ENCODE measurements around the gene RBM34. TPM values are rescaled to one million over a fixed set of nuclear protein-coding genes. Genes with fewer than 3 reads are reported as not detected.
A peak's percentile ranks its signal among the peaks of the same experiment; 100 is the strongest.

The RBM34 gene
- total and polyA plus RNA-seq, 10 of the 15 experiments (the other 5 are each of a cell fraction or from before 2014, with no cell fraction given) = 46.4 to 132 (median 109) TPM

- TF ChIP-seq CEBPZ (IDR thresholded peaks at IDR 0.05; ENCODE audit: low read depth, low read length) (no peak), FOXM1 (IDR thresholded peaks at IDR 0.05; ENCODE audit: low read depth, low read length) (no peak), GABPA (IDR thresholded peaks at IDR 0.05; ENCODE audit: low read depth) (no peak), ZZZ3 (IDR thresholded peaks at IDR 0.05; ENCODE audit: control insufficient read depth, insufficient read length, low read depth) (no peak), CREB1 (IDR thresholded peaks at IDR 0.05; ENCODE audit: low read depth) (no peak), BACH1 (IDR thresholded peaks at IDR 0.05; ENCODE audit: borderline replicate concordance) (0 out of 2 replicates have a peak, but pooled peaks have one; percentile 8), CHD2 (IDR thresholded peaks at IDR 0.05; ENCODE audit: borderline replicate concordance, low read depth, low read length) (no peak), ZBTB11 (CRISPR knock-in tag; IDR thresholded peaks at IDR 0.05) (no peak), HDAC2 (IDR thresholded peaks at IDR 0.05) (no peak), ZNF687 (IDR thresholded peaks at IDR 0.05) (no peak), CHD1 (IDR thresholded peaks at IDR 0.05; ENCODE audit: low read depth, low read length) (no peak), SIN3A (IDR thresholded peaks at IDR 0.05; ENCODE audit: low read depth, low read length) (peak; percentile 87; the same call in 1 of the 2 replicates), POLR2AphosphoS5 (IDR thresholded peaks at IDR 0.05; ENCODE audit: low read length) (no peak), MTA2 (IDR thresholded peaks at IDR 0.05; ENCODE audit: low read depth) (0 out of 2 replicates have a peak, but pooled peaks have one; percentile 10), CBFB (IDR thresholded peaks at IDR 0.05; ENCODE audit: low read depth) (no peak), RAD51 (IDR thresholded peaks at IDR 0.05) (0 out of 2 replicates have a peak, but pooled peaks have one; percentile 10), CREM (IDR thresholded peaks at IDR 0.05; ENCODE audit: low read depth) (no peak)
- TF ChIP-seq, protein P1, sequence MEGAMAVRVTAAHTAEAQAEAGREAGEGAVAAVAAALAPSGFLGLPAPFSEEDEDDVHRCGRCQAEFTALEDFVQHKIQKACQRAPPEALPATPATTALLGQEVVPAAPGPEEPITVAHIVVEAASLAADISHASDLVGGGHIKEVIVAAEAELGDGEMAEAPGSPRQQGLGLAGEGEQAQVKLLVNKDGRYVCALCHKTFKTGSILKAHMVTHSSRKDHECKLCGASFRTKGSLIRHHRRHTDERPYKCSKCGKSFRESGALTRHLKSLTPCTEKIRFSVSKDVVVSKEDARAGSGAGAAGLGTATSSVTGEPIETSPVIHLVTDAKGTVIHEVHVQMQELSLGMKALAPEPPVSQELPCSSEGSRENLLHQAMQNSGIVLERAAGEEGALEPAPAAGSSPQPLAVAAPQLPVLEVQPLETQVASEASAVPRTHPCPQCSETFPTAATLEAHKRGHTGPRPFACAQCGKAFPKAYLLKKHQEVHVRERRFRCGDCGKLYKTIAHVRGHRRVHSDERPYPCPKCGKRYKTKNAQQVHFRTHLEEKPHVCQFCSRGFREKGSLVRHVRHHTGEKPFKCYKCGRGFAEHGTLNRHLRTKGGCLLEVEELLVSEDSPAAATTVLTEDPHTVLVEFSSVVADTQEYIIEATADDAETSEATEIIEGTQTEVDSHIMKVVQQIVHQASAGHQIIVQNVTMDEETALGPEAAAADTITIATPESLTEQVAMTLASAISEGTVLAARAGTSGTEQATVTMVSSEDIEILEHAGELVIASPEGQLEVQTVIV (IDR thresholded peaks at IDR 0.05; ENCODE audit: borderline replicate concordance, partially characterized antibody) = no peak
Measured at GRCh38 chr1:235160383-235160956, 580 bp downstream of the RBM34 start (continued).

All from GM12878 (cell line).